K562 (cell line): ENCODE results near the gene RSRC1. TPM values are rescaled to one million over a fixed set of nuclear protein-coding genes. Genes with fewer than 3 reads are reported as not detected.

ENCODE experiments used
- ATAC-seq: fragments of 200-7000 bp; cut with Tn5 transposase; 3 replicates; pipeline ENCODE4 v1.9.1; 2020; ENCODE audit warnings: moderate library complexity
- BruUV-seq: library from RNA; stranded (reverse); fragments of 400-500 nt; replicated peaks from 2 replicates; lab custom pipeline; 2021; lab: Mats Ljungman, UMichigan
- CTCF ChIA-PET: fragments of 300-600 bp; formaldehyde crosslinking; extraction: SDS; loops from one replicate; lab custom pipeline; 2021; ENCODE audit warnings: low intra/inter-chr PET ratio; lab: Yijun Ruan, JAX
- POLR2A ChIA-PET: fragments of 300-600, 350-650 bp; sonication (Branson Sonifier 250); formaldehyde crosslinking; extraction: SDS; loops from one replicate; lab custom pipeline; 2021; ENCODE audit warnings: antibody characterized with exemption, inconsistent platforms; lab: Yijun Ruan, JAX
- DNase-seq, 4 experiments: peaks; one replicate each; pipeline versions ENCODE4 v3.0.0 to v3.0.0-alpha.2; 2011 to 2018; ENCODE audit warnings: low spot score in 3 of 4, mixed read lengths in 3 of 4; ENCODE audit errors: extremely low read depth in 1 of 4
- FAIRE-seq: peaks from 2 replicates; lab custom pipeline; 2011; peaks lifted over from hg19 to GRCh38; lab: Jason Lieb, UNC
- H2AFZ ChIP-seq: 2 replicates; pipeline ENCODE4 v1.6.0; 2011; ENCODE audit warnings: low read depth, low read length, control low read depth, inconsistent platforms
- H3K27ac ChIP-seq: fragments of 200-600 bp; 3 replicates; pipeline ENCODE4 v1.8.0; 2011; ENCODE audit warnings: low read depth, mild to moderate bottlenecking, control low read depth, inconsistent platforms, low read length, moderate library complexity, mixed read lengths; ENCODE audit errors: extremely low read depth
- H3K27me3 ChIP-seq, 2 experiments: fragments of 300-600 bp in 1 of 2; 2 replicates in 1 of 2; 3 replicates in 1 of 2; pipeline versions ENCODE4 v1.6.0 to v1.8.0; 2011; ENCODE audit warnings: inconsistent platforms in 2 of 2, low read length in 2 of 2, mild to moderate bottlenecking in 1 of 2, mixed read lengths in 1 of 2, moderate library complexity in 1 of 2; ENCODE audit not compliant: control insufficient read depth in 2 of 2, insufficient read depth in 2 of 2
- H3K36me3 ChIP-seq: fragments of 300-600 bp; 3 replicates; pipeline ENCODE4 v1.8.0; 2011; ENCODE audit warnings: mild to moderate bottlenecking, low read length, inconsistent platforms; ENCODE audit not compliant: control insufficient read depth, insufficient read depth
- H3K4me1 ChIP-seq, 2 experiments: fragments of 200-600 bp in 1 of 2; replicated peaks in 1 of 2; 2 replicates in 1 of 2; 3 replicates in 1 of 2; pipeline versions ENCODE4 v1.5.1 to v1.8.0; 2011; ENCODE audit warnings: inconsistent platforms in 2 of 2, low read length in 2 of 2, mild to moderate bottlenecking in 1 of 2, mixed read lengths in 1 of 2, moderate library complexity in 1 of 2; ENCODE audit not compliant: control insufficient read depth in 2 of 2, insufficient read depth in 2 of 2
- H3K4me2 ChIP-seq: 2 replicates; pipeline ENCODE4 v1.6.1; 2011; ENCODE audit warnings: low read length, control low read depth, inconsistent platforms, mixed read lengths; ENCODE audit not compliant: insufficient read depth
- H3K4me3 ChIP-seq: fragments of 200-600 bp; sonication (generic), shearing (Covaris generic); 2 replicates; pipeline ENCODE4 v1.5.1; 2016; ENCODE audit warnings: control low read depth, inconsistent platforms
- H3K79me2 ChIP-seq: fragments of 200-600 bp; 3 replicates; pipeline ENCODE4 v1.8.0; 2011; ENCODE audit warnings: low read length, inconsistent platforms; ENCODE audit not compliant: control insufficient read depth, insufficient read depth
- H3K9ac ChIP-seq, 2 experiments: 2 replicates each; pipeline versions ENCODE4 v1.6.0 to v1.6.1; 2011; ENCODE audit warnings: low read depth in 2 of 2, low read length in 2 of 2, control low read depth in 1 of 2, inconsistent platforms in 1 of 2, mild to moderate bottlenecking in 1 of 2, mixed read lengths in 1 of 2; ENCODE audit not compliant: insufficient read depth in 1 of 2
- H3K9me1 ChIP-seq: one replicate; pipeline ENCODE4 v1.6.0; 2011; ENCODE audit warnings: inconsistent platforms, mild to moderate bottlenecking, low read length, moderate library complexity; ENCODE audit not compliant: control insufficient read depth, insufficient read depth
- H3K9me3 ChIP-seq: replicated peaks from 2 replicates; pipeline ENCODE4 v1.5.1; 2011; ENCODE audit warnings: low read depth, low read length, inconsistent platforms; ENCODE audit not compliant: control insufficient read depth, insufficient read depth
- H4K20me1 ChIP-seq: replicated peaks from 2 replicates; pipeline ENCODE4 v1.6.1; 2011; ENCODE audit warnings: low read length, inconsistent platforms, mixed read lengths; ENCODE audit not compliant: control insufficient read depth, insufficient read depth
- CTCFL ChIP-seq: IDR thresholded peaks from 2 replicates; pipeline ENCODE4 v1.6.1; 2011; ENCODE audit warnings: borderline replicate concordance, low read depth, mild to moderate bottlenecking, moderate library complexity, low read length; ENCODE audit not compliant: insufficient read depth, poor library complexity, severe bottlenecking
- DEAF1 ChIP-seq: fragments of 450-650 bp; formaldehyde crosslinking; IDR thresholded peaks from 2 replicates; pipeline ENCODE4 v1.4.0; 2020; ENCODE audit warnings: mild to moderate bottlenecking, moderate library complexity
- NFE2L1 ChIP-seq: fragments of 450-650 bp; IDR thresholded peaks from 2 replicates; pipeline ENCODE4 v1.6.1; 2016; ENCODE audit warnings: missing genetic modification characterization, low read depth, mild to moderate bottlenecking, missing compliant biosample characterization, moderate library complexity, borderline replicate concordance
- RAD21 ChIP-seq, 2 experiments: fragments of 250-450 bp in 1 of 2; fragments of 450-650 bp in 1 of 2; sonication (Bioruptor Pico) in 1 of 2; formaldehyde crosslinking in 1 of 2; IDR thresholded peaks in 1 of 2; conservative IDR thresholded peaks in 1 of 2; 2 replicates each; pipeline versions ENCODE4 v1.4.0 to v1.8.0; 2020 to 2022; ENCODE audit warnings: mild to moderate bottlenecking in 2 of 2, moderate library complexity in 1 of 2
- RERE ChIP-seq: sonication (generic); formaldehyde crosslinking; IDR thresholded peaks from 2 replicates; pipeline ENCODE4 v1.8.0; 2023; ENCODE audit warnings: missing genetic modification reagents, mild to moderate bottlenecking, borderline replicate concordance
- YY1 ChIP-seq, 3 experiments: IDR thresholded peaks; 2 replicates each; pipeline ENCODE4 v1.6.1; 2011; ENCODE audit warnings: low read length in 2 of 3, mild to moderate bottlenecking in 2 of 3, moderate library complexity in 2 of 3, borderline replicate concordance in 1 of 3, control low read depth in 1 of 3, low read depth in 1 of 3; ENCODE audit not compliant: insufficient read depth in 3 of 3, insufficient replicate concordance in 2 of 3, control insufficient read depth in 1 of 3, insufficient read length in 1 of 3; ENCODE audit errors: extremely low read depth in 1 of 3
- ZNF449 ChIP-seq: fragments of 250-450 bp; sonication (Bioruptor Pico); IDR thresholded peaks from 2 replicates; pipeline ENCODE4 v1.8.0; 2022; ENCODE audit warnings: moderate library complexity, mild to moderate bottlenecking, inconsistent platforms
- WGBS: fragments of 100-300 bp; shearing (Covaris generic); methylation state at CpG from one replicate; pipeline ENCODE4 v1.1.6; 2016; ENCODE audit warnings: low coverage, mixed read lengths; ENCODE audit not compliant: insufficient coverage; ENCODE audit errors: missing lambda C conversion rate; 5-methylcytosine and 5-hydroxymethylcytosine counted together
- in situ Hi-C: fragments of 300-500 bp; cut with MboI; formaldehyde crosslinking; loops from 4 replicates; pipeline ENCODE4 v1.15.0; 2018; ENCODE audit warnings: inconsistent platforms, mixed read lengths
- intact Hi-C: fragments of 100-400 bp; cut with micrococcal nuclease; formaldehyde crosslinking; loops from 2 replicates; pipeline ENCODE4 v1.14.2; 2022
- polyA plus RNA-seq, 8 experiments: library from polyadenylated mRNA; depleted of rRNA in 4 of 8; stranded (reverse) in 5 of 8; unstranded in 3 of 8; fragments of >200 nt; fragmentation: Nextera tagmentation in 2 of 8; fragmentation: Illumina TruSeq in 1 of 8; extraction: Ambion mirVana in 2 of 8; extraction: Trizol in 1 of 8; gene quantifications; 2 replicates each; pipeline versions ENCODE4 v1.2.1 to v1.2.3, GENCODE V29; 2011 to 2014; ENCODE audit warnings: inconsistent platforms in 1 of 8, missing spikeins in 1 of 8
- total RNA-seq, 7 experiments: library from RNA; depleted of rRNA in 6 of 7; stranded (reverse); fragments of >200 nt in 6 of 7; fragmentation: Illumina TruSeq in 2 of 7; extraction: Trizol in 2 of 7; gene quantifications; 2 replicates each; pipeline versions ENCODE4 v1.2.1 to v1.2.3, GENCODE V29; 2011 to 2021; ENCODE audit warnings: low replicate concordance in 1 of 7

Gene RSRC1
- total and polyA plus RNA-seq, 9 of the 15 experiments (the other 6 are each of a cell fraction or from before 2014, with no cell fraction given) = 19.3 to 128 (median 75.5) TPM

- Histone ChIP-seq H3K9ac (no peak overlapping the region), H3K4me1 (no peaks in the 10 kb centered on the region), H3K9me3 (no peaks in the 10 kb centered on the region), H3K36me3 (peaks cover 15% of the 10 kb centered on the region; the same call in 1 of the 3 replicates), H3K4me2 (no peak overlapping the region), H3K4me3 (no peak overlapping the region), H3K27ac (no peak overlapping the region), H2AFZ (peak overlapping the region; percentile 67; the same call in 1 of the 2 replicates), H4K20me1 (no peaks in the 10 kb centered on the region), H3K27me3 (no peaks in the 10 kb centered on the region), H3K9me1 (no peaks in the 10 kb centered on the region), H3K79me2 (no peaks in the 10 kb centered on the region)
- peak; percentile 18 to 61 (median 26) for DNase-seq
- 44% methylated on average over 3 of the region's 3 CpGs for WGBS
- peak; percentile 54 for FAIRE-seq
- peak; percentile 79 for ATAC-seq
- in situ Hi-C loops (no loop called here), intact Hi-C loops (loop anchor here (2.0 to 10.0 kb wide), 2 partner anchors 185 to 251 kb away; no protein-coding TSS in a partner anchor)
- BruUV-seq = no TSS peak
- CTCF ChIA-PET = interaction anchor here (0.6 to 3.0 kb wide), 4 partner anchors 120 to 1335 kb away, joined by 3 to 14 read pairs (median 4); no protein-coding TSS in a partner anchor
- POLR2A ChIA-PET = no interaction called here
- TF ChIP-seq NFE2L1 (tag) = no peak
- no peak for TF ChIP-seq ZNF449 (CRISPR knock-in tag)
- peak; percentile 47 to 67; a peak in 3 of 4 replicates for TF ChIP-seq RAD21 (CRISPR knock-in tag; conservative IDR thresholded peaks at IDR 0.05 in 1 of 2, IDR thresholded peaks at IDR 0.05 in 1 of 2)
- TF ChIP-seq YY1 (IDR thresholded peaks at IDR 0.05; ENCODE audit: borderline replicate concordance in 1 of 3, control insufficient read depth in 1 of 3, extremely low read depth in 1 of 3, insufficient read depth in 3 of 3, insufficient read length in 1 of 3, insufficient replicate concordance in 2 of 3, low read depth in 1 of 3, low read length in 2 of 3) = peak in 1 of 3 experiments; percentile 61
- no peak for TF ChIP-seq RERE
- TF ChIP-seq CTCFL = peak; percentile 33
- TF ChIP-seq DEAF1 (CRISPR knock-in tag) = 0 out of 2 replicates have a peak, but pooled peaks have one; percentile 21
Measured at GRCh38 chr3:158539414-158540014, 429.6 kb downstream of the RSRC1 start.
